ENCODE measurements around the gene SLC6A8.
"Not testable (repeated sequence)": the region's sequence is repeated elsewhere in the genome, so short reads cannot be mapped to it uniquely, and the experiment has no call there.

- not testable (repeated sequence) for TF ChIP-seq CTCF, POLR2A (IDR thresholded peaks at IDR 0.05)
These were observed 9.4 kb downstream of the SLC6A8 start for GRCh38 chrX:153696986-153697722.

All from heart left ventricle (tissue), 13 donors.